ENCODE results near the gene EFS.

EFS gene

DNA sequence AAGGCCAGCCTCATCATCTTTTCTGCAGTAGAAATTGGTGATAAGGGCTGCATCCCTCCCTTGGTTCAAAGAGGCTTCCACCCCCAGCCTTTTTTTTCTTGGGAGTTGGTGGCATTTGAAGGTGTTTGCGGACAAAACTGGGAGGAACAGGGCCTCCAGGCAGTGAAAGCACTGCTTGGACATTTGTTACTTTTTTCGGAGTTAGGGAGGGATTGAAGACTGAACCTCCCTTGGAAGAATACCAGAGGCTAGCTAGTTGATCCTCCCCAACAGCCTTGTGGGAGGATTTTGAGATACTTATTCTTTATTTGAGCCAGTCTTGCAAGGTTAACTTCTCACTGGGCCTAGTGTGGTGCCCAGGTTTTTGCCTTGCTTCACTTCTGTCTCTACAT, 40.5 kb downstream of the EFS start:
- WGBS (ENCODE audit: extremely low coverage, insufficient coverage, low lambda C conversion rate): no CpG with 5 or more reads among the region's 2 CpGs
- no peak overlapping the region for H3K4me3 ChIP-seq (ENCODE audit: low read length)

GRCh38 chr14:23323838-23324454, 41.0 kb downstream of the EFS start:
- no peak overlapping the region for H3K4me2 ChIP-seq (ENCODE audit: low read length)
- WGBS (ENCODE audit: extremely low coverage, insufficient coverage, low lambda C conversion rate): no CpG with 5 or more reads among the region's 18 CpGs
- no peak overlapping the region for H3K27ac ChIP-seq (ENCODE audit: low read depth, low read length)
- H3K56ac ChIP-seq (ENCODE audit: low read length): no peak overlapping the region
- H3K79me1 ChIP-seq (ENCODE audit: low read length): peaks cover 7% of the 10 kb centered on the region
- H3K79me2 ChIP-seq (ENCODE audit: control insufficient read depth, insufficient read depth, low read length): peaks cover 18% of the 10 kb centered on the region
- H3K4ac ChIP-seq (ENCODE audit: low read depth, low read length): no peak overlapping the region
- no peaks in the 10 kb centered on the region for H3K27me3 ChIP-seq (ENCODE audit: insufficient read depth, low read length, poor library complexity)
- no peak overlapping the region for H4K5ac ChIP-seq (ENCODE audit: low read length)
- H2BK5ac ChIP-seq (ENCODE audit: low read length): no peak overlapping the region
- no peak overlapping the region for H3K9ac ChIP-seq (ENCODE audit: low read length)
- peaks cover 3% of the 10 kb centered on the region for H3K36me3 ChIP-seq (ENCODE audit: control insufficient read depth, insufficient read depth, low read length)
- H4K8ac ChIP-seq (ENCODE audit: low read depth, low read length): no peak overlapping the region
- H3K18ac ChIP-seq (ENCODE audit: low read length): no peak overlapping the region
- no peak overlapping the region for H2AK5ac ChIP-seq (ENCODE audit: low read length)
- H3K23ac ChIP-seq (ENCODE audit: low read length): no peak overlapping the region
- no peak overlapping the region for H2BK15ac ChIP-seq (replicated peaks; ENCODE audit: low read depth)
- H3K4me3 ChIP-seq (ENCODE audit: low read length): no peak overlapping the region
- H3K4me1 ChIP-seq (ENCODE audit: control insufficient read depth, low read depth, low read length): peaks cover 5% of the 10 kb centered on the region
- DNase-seq: no peak
- H2BK120ac ChIP-seq (ENCODE audit: low read depth, low read length): no peak overlapping the region

More for the DNA sequence above, 40.5 kb downstream of the EFS start:
- H3K4ac ChIP-seq (ENCODE audit: low read depth, low read length): no peak overlapping the region
- peaks cover 5% of the 10 kb centered on the region for H3K4me1 ChIP-seq (ENCODE audit: control insufficient read depth, low read depth, low read length)
- no peak overlapping the region for H2BK15ac ChIP-seq (replicated peaks; ENCODE audit: low read depth)
- no peak for DNase-seq
- H3K27me3 ChIP-seq (ENCODE audit: insufficient read depth, low read length, poor library complexity): no peaks in the 10 kb centered on the region
- no peak overlapping the region for H3K9ac ChIP-seq (ENCODE audit: low read length)
- H3K4me2 ChIP-seq (ENCODE audit: low read length): no peak overlapping the region
- no peak overlapping the region for H2BK120ac ChIP-seq (ENCODE audit: low read depth, low read length)
- no peak overlapping the region for H3K23ac ChIP-seq (ENCODE audit: low read length)
- H4K5ac ChIP-seq (ENCODE audit: low read length): no peak overlapping the region
- no peak overlapping the region for H4K8ac ChIP-seq (ENCODE audit: low read depth, low read length)
- peaks cover 18% of the 10 kb centered on the region for H3K79me2 ChIP-seq (ENCODE audit: control insufficient read depth, insufficient read depth, low read length)
- H3K56ac ChIP-seq (ENCODE audit: low read length): no peak overlapping the region
- H2BK5ac ChIP-seq (ENCODE audit: low read length): no peak overlapping the region
- H3K36me3 ChIP-seq (ENCODE audit: control insufficient read depth, insufficient read depth, low read length): peaks cover 3% of the 10 kb centered on the region
- no peak overlapping the region for H2AK5ac ChIP-seq (ENCODE audit: low read length)
- H3K18ac ChIP-seq (ENCODE audit: low read length): no peak overlapping the region
- H3K79me1 ChIP-seq (ENCODE audit: low read length): peaks cover 7% of the 10 kb centered on the region
- H3K27ac ChIP-seq (ENCODE audit: low read depth, low read length): no peak overlapping the region

DNA sequence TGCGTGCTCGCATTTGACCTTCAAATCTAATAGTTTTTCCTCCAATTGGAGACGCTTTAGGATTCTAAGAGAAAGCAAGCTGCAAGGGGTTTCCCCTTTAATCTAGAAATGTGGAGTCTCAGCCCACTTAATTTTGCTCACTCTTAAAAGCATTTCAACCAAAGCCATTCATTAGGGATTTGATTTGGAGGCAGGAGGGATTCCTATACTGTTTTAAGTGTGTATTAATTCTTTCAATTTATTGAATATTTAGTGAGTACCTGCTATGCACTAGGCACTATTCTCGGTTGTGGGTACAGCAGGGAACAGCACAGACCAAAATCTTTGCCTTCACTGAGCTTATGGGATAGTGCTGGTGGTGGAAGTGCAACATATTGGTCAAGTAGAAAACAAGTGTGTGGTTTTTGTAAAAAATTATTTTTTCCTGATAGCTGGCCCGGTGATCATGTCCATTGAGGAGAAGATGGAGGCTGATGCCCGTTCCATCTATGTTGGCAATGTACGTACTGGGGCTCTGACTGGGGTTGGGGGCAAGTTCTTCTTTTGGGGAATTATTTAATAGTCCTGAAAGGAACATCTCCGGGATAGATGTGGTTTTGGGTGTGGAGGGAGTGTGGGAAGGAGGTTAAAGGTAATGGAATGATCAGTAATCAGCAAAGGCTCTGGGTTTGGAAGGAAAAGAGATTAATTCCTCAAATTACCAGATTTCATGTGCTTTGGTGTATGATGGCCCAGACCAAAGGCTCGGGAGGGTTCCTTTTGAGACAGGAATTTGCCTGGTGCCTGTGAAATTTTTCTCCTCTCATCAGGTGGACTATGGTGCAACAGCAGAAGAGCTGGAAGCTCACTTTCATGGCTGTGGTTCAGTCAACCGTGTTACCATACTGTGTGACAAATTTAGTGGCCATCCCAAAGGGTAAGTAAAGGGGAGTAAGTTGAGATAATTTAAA, 42.1 kb downstream of the EFS start:
- no peak overlapping the region for H3K4ac ChIP-seq (ENCODE audit: low read depth, low read length)
- no peaks in the 10 kb centered on the region for H3K27me3 ChIP-seq (ENCODE audit: insufficient read depth, low read length, poor library complexity)
- peak overlapping the region; percentile 100 for H3K9ac ChIP-seq (ENCODE audit: low read length)
- no peak for DNase-seq
- no peak overlapping the region for H3K18ac ChIP-seq (ENCODE audit: low read length)
- no peak overlapping the region for H3K27ac ChIP-seq (ENCODE audit: low read depth, low read length)
- no CpG with 5 or more reads among the region's 10 CpGs for whole genome bisulfite sequencing (ENCODE audit: extremely low coverage, insufficient coverage, low lambda C conversion rate)
- H3K4me3 ChIP-seq (ENCODE audit: low read length): peak overlapping the region; percentile 95
- no peak overlapping the region for H3K23ac ChIP-seq (ENCODE audit: low read length)
- H4K5ac ChIP-seq (ENCODE audit: low read length): no peak overlapping the region
- H3K4me1 ChIP-seq (ENCODE audit: control insufficient read depth, low read depth, low read length): peaks cover 5% of the 10 kb centered on the region
- H3K36me3 ChIP-seq (ENCODE audit: control insufficient read depth, insufficient read depth, low read length): peaks cover 3% of the 10 kb centered on the region
- H2BK5ac ChIP-seq (ENCODE audit: low read length): no peak overlapping the region
- no peak overlapping the region for H2BK120ac ChIP-seq (ENCODE audit: low read depth, low read length)
- no peak overlapping the region for H4K8ac ChIP-seq (ENCODE audit: low read depth, low read length)
- peak overlapping the region; percentile 98 for H3K56ac ChIP-seq (ENCODE audit: low read length)
- H2AK5ac ChIP-seq (ENCODE audit: low read length): no peak overlapping the region
- peaks cover 7% of the 10 kb centered on the region for H3K79me1 ChIP-seq (ENCODE audit: low read length)
- H3K79me2 ChIP-seq (ENCODE audit: control insufficient read depth, insufficient read depth, low read length): peaks cover 18% of the 10 kb centered on the region
- H3K4me2 ChIP-seq (ENCODE audit: low read length): peak overlapping the region; percentile 91
- H2BK15ac ChIP-seq (replicated peaks; ENCODE audit: low read depth): no peak overlapping the region

DNA sequence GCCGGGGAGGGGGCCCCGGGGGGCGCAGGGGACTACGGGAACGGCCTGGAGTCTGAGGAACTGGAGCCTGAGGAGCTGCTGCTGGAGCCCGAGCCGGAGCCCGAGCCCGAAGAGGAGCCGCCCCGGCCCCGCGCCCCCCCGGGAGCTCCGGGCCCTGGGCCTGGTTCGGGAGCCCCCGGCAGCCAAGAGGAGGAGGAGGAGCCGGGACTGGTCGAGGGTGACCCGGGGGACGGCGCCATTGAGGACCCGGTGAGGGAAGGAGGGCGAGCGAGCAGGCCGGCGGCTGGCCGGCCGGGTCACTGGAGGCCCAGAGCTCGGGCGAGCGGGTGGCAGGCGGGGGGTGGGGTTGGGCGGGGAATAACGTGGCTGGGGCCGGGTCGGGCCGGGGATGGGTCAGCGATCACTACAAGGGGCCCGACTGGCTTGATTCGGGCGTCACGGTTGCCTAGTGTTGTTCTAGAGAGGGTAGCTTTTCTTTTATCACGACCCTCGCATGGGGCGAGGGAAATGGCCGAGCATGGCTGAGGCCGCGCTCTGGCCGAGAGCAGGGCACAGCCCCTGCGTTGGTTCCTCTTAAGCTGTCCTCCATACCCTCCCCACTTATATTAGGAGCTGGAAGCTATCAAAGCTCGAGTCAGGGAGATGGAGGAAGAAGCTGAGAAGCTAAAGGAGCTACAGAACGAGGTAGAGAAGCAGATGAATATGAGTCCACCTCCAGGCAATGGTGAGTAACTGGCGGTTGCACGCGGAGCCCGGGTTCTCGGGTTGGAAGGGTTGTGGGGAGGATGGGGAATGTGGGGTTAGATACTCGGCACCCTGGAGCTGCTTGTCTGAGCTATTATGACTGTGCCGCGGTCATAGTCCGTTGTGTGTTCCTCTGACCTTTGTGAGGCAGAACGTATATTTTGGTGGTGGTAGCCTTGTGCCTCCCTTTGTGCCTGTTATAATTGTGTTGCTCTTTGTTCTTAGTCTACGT, 43.1 kb downstream of the EFS start:
- Histone ChIP-seq H3K56ac (ENCODE audit: low read length) (peak overlapping the region; percentile 98), H3K4me2 (ENCODE audit: low read length) (peak overlapping the region; percentile 91), H3K18ac (ENCODE audit: low read length) (peak overlapping the region; percentile 99), H3K27me3 (ENCODE audit: insufficient read depth, low read length, poor library complexity) (no peaks in the 10 kb centered on the region), H2BK15ac (replicated peaks; ENCODE audit: low read depth) (no peak overlapping the region), H4K5ac (ENCODE audit: low read length) (no peak overlapping the region), H4K8ac (ENCODE audit: low read depth, low read length) (peak overlapping the region; percentile 94), H3K27ac (ENCODE audit: low read depth, low read length) (peak overlapping the region; percentile 98), H2BK5ac (ENCODE audit: low read length) (peak overlapping the region; percentile 65), H3K9ac (ENCODE audit: low read length) (peak overlapping the region; percentile 100), H3K4me1 (ENCODE audit: control insufficient read depth, low read depth, low read length) (peaks cover 5% of the 10 kb centered on the region), H3K4ac (ENCODE audit: low read depth, low read length) (peak overlapping the region; percentile 99), H3K4me3 (ENCODE audit: low read length) (peak overlapping the region; percentile 95), H3K79me1 (ENCODE audit: low read length) (peaks cover 7% of the 10 kb centered on the region), H2AK5ac (ENCODE audit: low read length) (peak overlapping the region; percentile 4), H3K23ac (ENCODE audit: low read length) (peak overlapping the region; percentile 82), H3K79me2 (ENCODE audit: control insufficient read depth, insufficient read depth, low read length) (peaks cover 18% of the 10 kb centered on the region), H2BK120ac (ENCODE audit: low read depth, low read length) (peak overlapping the region; percentile 86), H3K36me3 (ENCODE audit: control insufficient read depth, insufficient read depth, low read length) (peaks cover 3% of the 10 kb centered on the region)
- WGBS (ENCODE audit: extremely low coverage, insufficient coverage, low lambda C conversion rate): no CpG with 5 or more reads among the region's 64 CpGs
- peak; percentile 58 for DNase-seq
